NCI-H510A treated with DMSO at 0.1 percent for 48 hours (cell line): ENCODE data around the gene LRFN4.
A peak's percentile ranks its signal among the peaks of the same experiment; 100 is the strongest.

ENCODE experiments used
- DNase-seq: peaks from one replicate; lab custom pipeline; 2025; lab: John Stamatoyannopoulos, UW

Gene LRFN4

GRCh38 chr11:66858186-66858938 is 1.5 kb downstream of the LRFN4 start:
- no peak for DNase-seq

- no peak for DNase-seq
Observed at GRCh38 chr11:66858939-66859685, 2.2 kb downstream of the LRFN4 start.

GRCh38 chr11:66859686-66860448 is 3.0 kb downstream of the LRFN4 start:
- DNase-seq, result no peak

- DNase-seq, result no peak
Observed at GRCh38 chr11:66860449-66860831, 3.6 kb downstream of the LRFN4 start.

DNA sequence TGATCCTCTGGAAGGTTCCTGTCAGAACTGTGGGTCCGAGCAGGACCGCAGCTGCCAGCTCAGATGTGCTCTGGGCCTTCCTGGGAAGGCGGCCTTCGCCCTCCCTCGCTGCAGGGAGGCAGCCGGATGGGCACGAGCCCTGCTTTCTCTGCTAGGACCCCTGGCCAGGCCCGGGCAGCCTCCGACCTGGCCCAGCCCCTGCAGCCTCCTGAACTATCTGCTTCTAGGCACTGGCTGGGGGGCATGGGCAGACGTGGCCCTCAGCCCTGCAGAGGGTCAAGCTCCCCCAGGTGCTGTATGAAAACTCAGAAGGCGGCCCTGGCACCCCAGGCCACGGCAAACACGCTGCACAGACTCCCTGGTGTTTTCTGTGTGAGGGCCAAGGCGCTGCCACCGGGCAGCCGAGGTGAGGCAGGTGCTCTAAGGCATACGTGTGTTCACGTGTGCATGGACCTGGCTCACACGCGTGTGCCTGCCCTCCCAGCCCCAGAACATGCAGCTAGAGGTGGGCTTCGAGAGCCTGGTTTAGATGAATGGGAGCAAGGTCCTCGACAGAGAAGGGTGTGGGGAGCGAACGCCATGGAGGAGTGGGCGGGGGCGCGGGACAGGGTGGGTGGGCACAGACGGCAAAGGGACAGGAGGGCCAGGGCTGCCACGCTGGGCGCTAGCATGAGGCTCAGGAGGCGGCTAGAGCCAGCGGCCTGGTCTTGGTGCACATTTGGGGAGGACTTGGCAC is 4.3 kb downstream of the LRFN4 start:
- no peak for DNase-seq

DNA sequence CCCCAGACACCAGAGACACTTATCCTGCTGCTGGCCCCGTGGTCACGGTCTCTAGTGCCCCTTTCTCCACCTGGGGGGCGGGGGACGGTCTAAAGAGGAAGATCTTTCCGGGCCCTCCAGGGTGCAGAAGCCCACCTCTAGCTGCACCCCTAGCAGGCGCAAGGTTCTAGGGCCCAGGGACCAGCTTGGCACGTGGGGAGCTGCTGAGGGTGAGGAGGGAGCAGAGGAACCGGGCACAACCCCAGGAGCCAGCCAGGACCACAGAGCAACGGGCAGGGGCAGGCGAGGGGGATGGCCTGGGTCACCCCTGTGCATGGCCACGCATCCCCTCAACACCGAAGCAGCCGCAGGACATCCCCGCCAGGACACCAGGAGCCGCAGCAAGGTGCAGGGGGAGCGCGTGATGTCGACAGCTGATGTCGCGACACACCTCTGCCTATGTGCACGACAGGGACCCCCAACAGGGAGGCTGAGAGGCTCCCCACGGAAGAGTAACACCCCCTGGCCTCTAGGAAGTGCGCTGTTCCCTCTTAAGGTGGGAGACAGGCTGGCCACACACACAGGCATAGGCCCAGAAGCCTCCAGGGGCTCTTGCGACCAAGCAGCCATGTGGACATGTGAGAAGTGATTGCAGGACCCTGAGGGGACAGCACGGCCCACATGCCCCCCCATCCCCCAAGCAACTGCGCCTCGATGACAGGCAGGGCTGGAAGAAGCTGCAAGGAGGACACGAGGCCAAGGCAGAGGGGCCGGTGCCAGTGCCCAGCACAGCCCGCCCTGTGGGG is 5.1 kb downstream of the LRFN4 start:
- DNase-seq, result no peak

DNA sequence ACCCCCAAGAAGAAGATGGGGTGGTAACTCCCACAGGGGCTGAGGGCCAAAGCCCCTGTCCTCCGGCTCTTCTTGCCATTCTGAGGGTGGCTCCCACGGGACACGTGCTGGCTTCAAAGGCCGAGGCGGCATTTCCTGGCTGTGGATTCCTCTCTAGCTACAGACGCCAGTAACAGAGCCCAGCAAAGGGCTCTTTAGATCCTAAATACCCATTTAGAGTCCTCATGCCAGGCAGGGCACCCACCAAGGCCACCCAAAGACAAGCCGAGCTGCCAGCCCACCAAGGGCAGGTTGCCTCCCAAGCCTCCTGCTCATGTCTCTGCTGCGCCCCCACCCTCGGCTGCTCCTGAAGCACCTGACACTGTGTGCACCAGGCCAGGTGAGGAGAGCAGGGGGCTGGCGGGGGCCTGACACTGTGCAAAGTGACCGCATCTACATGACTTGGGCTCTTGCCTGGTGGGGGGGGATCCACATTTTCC is 5.7 kb downstream of the LRFN4 start:
- DNase-seq, result no peak

GRCh38 chr11:66863428-66864125 is 6.7 kb downstream of the LRFN4 start:
- DNase-seq, result peak; percentile 27

DNA sequence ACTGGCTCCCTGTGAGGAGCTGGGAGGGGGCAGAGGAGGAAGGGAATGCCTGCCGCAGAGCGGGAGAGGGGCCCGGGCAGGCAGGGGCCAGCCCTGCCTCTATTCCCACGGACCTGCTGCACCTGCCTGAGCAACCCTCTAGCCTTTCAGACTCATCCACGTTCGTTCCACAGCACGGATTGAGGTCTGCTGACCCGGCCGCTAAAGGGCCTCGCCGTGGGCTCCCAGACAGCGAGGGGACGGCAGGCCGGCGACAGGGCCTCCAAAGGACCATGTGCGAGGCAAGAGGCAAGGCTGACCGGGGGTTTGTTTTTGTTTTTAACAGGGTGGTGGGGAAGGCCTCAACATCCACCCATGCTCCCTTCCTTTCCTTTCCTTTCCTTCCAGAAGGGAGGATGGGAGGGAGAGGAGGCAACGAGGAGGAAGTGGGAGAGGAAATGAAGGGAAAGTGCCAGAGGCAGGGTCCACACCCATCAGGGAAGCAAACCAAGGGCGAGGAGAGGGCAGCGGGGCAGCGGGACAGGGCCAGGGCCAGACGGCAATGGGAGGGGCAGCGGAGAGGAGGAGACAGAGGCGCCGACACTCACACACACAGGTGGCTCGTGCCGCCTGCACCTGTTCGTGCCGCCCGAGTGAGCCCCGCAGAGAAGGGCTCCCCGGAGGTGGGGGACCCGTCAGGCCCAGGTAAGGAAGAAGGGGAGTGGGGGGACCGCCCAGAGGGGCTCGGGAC is 7.5 kb downstream of the LRFN4 start:
- DNase-seq, result peak; percentile 73

DNA sequence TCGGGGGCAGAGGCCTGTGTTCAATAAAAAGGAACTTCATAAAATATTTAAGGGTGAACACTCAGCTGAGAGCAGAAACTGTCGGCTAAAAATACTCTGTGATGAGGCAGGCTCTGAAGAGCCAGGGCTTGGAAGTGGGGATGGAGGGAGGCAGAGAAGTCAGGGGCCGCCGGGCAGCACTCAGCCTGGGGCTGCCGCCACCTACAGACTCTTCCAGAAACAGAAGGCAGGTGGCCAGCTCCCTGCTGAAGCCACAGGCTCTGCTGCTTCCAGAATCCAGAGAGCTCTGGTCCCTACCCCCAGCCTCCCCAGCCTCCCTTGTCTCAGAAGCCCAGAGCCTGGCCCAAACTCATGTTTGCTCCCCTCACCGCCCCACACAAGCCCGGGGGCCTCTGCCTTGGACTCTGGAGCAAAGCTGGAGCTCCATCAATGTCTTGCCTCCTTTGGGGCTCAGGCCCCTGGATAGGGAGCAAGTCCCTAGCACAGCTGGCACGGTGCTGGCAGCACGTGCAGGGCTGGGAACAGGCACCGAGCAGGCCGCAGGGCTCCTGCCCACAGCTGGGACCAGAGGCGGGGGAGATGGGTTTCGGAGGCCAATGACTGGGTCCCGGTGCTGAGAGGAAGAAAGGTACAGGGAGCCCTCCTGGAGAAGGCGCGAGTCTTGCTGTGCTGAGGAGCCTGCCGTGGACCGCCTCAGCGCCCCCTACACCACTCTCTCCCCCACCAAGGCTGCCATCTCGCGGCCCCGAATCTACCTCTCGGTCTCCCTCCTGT is 8.2 kb downstream of the LRFN4 start:
- peak; percentile 73 for DNase-seq

GRCh38 chr11:66866007-66866406 is 9.1 kb downstream of the LRFN4 start:
- DNase-seq, result no peak

DNA sequence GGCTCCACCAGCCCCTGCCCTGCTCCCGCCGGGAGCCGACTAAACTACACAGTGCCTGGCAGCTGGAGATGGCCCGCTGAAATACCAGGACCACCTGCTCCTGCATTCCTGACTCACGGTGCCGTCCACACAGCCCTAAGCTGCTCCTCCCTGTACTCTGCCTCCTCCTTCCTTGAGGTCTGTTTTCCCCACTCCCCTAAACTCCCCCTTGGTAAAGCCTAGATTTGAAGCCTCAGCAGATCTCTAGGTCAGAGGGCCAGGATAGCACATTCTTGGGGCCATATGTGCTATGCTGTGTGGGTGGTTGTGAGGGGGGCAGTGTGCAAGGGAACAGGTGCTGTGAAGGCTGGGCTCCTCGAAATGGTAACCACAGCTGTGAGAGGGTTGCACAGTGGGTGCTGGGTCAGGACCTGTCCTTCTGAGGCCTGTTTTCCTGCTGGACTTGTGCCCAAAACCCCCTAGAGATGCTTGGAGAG is 9.7 kb downstream of the LRFN4 start:
- DNase-seq, result no peak

DNA sequence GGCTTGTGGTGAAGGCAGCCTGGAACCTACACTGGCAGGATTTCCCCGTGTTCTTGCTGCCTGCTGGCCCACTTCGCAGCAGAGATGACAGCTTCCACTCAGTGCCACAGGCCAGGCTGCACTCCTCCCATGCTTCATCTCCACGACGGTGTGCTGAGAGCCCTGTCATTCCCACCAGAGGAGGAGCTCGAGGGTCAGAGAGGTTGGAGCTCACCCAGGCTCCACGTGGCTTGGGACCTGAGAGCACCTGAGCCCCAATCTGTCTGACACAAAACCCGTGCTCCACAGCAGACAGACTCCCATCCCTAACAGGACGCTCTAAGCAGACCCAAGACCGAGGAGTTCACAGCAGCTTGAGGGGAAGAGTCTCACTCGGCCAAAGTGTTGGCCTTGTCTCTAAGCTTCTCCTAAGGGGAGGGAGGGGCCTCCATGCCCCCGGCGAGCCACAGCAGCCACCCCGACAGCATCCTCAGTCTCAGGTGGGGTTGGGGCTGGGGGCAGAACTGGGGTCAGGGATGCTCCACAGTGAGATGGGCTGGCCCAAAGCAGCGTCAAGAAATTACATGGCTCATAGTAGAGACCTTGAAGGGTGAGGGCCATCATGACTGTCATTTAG is 10.7 kb downstream of the LRFN4 start:
- DNase-seq, result no peak

DNA sequence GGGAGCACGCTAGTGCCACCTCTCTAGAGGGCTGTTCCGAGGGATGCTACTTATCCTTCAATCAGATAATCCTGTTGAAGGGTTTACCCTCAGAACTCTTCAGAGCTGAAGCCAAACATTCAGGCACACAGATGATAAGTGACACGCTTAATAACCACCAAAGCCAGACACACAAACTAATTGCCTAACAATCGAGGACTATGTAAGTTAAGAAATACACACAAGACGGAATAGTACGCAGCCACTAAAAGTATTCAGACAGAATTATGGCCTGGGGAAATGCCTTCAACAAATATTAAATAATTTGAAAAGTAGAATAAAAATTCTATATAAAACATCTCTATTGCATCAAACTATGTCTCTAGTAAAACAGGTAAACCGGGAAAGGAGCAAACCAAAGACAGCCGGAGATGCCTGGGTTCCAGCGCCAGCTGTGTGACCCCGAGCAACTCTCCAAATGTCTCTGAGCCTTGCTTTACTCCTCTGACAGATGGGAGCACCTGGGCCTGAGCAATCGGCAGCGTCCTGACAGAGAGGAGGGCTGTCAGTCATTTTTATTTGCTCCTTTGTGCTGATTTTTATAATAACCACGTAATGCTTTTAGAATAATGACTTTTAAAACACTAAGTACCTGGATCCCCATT is 11.3 kb downstream of the LRFN4 start:
- no peak for DNase-seq

DNA sequence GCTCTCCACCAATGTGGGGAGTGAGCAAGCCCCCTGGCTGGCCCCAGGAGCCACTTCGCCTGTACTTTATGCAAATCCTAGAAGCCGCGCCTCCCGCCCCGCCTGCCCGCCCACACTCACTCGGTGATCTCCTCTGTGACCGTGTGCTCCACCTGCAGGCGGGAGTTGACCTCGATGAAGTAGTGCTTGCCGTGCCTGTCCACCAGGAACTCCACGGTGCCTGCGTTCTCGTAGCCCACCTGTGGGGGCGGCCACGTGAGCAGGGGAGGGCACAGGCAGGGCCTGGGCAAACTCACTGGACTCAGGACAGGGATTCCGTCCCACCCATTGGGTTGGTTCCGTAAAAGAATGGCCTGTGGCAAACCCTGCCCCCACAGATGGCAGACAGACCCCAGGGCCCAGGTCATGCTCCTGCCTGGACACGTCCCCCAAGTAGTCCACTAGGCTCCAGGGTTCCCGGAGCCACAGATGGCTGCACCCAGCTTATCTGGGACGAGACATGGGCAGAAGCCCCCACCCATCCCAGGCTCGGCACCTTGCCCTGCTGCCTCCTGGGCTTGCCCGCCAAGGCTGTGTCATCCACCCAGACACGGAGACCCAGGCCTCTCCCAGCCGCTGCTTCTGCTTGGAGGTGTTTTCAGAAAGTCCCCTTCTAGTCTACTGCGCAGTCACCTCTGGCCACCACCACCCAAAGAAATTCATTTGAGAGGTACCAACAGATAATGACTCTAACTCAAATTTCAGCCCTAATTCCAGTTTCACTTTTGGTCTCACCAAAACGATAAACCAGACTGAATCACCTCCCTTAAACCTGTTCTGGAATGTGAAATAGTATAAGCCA is 12.1 kb downstream of the LRFN4 start:
- DNase-seq, result peak; percentile 39

DNA sequence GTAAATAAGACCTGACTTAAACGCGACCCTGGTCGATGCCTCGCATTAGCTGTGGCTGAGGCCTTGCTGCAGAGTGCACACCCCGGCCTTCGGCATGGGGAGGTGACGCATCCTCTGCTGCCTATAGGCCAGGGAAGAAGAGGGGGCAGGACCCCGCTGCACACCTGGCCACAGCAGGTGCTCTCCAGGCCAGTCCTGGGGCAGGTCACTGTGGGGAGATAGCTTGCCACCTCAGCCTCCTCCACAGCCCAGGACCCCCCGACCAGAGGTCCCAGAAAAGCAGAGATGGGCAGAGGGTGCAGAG is 12.7 kb downstream of the LRFN4 start:
- DNase-seq, result no peak

GRCh38 chr11:66870131-66870530 is 13.3 kb downstream of the LRFN4 start:
- DNase-seq, result no peak
